GM19023 (cell line): Measurements from ENCODE around the gene ZEB2.
"Not testable (repeated sequence)": the region's sequence is repeated elsewhere in the genome, so short reads cannot be mapped to it uniquely, and the experiment has no call there.

ENCODE experiments used
- ATAC-seq: cut with Tn5 transposase; IDR thresholded peaks from one replicate; pipeline ENCODE4 v1.9.1; 2021; ENCODE audit warnings: mild to moderate bottlenecking, moderate library complexity; ENCODE audit not compliant: unreplicated experiment

ZEB2 gene

DNA sequence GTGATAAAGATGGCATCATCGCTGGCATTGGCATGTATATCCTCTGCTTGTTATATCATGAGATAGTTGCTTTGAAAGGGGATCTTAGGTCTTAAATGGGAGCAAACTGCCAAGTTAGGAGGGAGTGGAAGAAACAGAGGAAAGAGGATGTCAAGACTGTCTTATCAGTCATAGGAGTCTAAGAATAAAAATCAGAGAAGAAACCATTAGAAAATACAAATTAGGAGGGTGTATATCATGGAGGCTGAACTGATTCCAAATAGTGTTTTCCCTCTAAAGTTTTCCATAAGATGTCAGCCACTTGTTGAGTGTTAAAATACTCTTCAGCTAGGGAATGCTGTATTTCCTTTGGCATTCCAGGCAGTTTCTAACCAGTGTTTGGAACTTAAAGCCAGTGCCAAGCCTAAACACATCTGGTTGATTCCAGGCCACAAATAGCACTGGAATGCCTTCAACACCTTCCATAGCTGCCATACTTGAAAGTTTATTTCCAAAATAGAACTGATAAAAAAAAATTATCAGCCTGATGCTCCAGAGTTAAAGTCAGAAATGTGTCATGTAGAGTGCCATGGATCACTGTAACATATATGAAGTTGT lies 129.4 kb downstream of the ZEB2 start:
- no peak for ATAC-seq

GRCh38 chr2:144389930-144390311 lies 130.0 kb downstream of the ZEB2 start:
- no peak for ATAC-seq

GRCh38 chr2:144389151-144389929 lies 130.6 kb downstream of the ZEB2 start:
- no peak for ATAC-seq

GRCh38 chr2:144385381-144385780 lies 134.5 kb downstream of the ZEB2 start:
- no peak for ATAC-seq

DNA sequence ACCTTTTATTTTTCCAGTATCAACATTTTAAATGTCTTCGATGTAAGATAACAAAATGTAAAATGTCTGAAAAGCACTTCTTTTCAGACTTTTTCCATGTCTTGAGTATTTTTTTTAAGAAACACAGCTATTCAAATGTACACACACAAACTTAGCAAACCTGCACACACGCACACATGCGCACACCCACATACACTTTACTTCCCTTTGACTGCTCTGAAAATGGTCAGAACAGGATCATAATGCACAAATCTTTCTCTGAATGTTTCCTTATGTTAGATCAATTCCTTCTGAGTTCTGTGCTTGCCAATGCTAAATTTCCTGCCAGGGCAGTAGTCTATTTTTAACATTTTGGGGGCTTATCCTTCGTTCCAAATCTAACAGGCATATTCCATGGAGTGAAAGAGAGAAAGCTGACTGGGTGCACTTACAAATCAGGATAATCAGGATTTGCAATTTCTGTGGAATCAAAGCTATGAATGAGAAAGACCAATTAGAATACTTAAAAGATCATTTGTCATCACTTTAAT lies 136.3 kb downstream of the ZEB2 start:
- ATAC-seq: no peak

- peak; percentile 98 for ATAC-seq
Observed at GRCh38 chr2:144382849-144383248, 137.1 kb downstream of the ZEB2 start.

DNA sequence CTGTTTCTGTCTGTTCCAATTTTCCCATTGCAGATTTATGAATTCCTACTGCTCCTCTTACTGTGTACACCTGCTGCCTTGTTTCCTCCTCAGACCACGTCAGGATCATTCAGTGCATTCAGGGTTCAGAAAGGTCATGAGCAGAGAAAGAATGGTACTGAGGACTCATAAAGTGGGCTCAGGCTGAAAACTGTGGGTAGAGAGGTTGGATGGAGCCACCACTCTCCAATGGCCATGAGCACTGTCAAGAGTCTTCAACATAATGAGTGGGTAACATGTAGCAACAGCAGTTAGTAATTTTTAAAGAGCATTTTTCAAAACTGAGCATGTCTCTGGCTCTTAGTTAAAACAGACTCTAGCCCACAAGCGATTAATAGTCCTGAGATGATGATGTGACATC lies 138.2 kb downstream of the ZEB2 start:
- no peak for ATAC-seq

GRCh38 chr2:144379851-144380311 lies 140.0 kb downstream of the ZEB2 start:
- no peak for ATAC-seq

GRCh38 chr2:144378551-144378950 lies 141.4 kb downstream of the ZEB2 start:
- no peak for ATAC-seq

GRCh38 chr2:144377914-144378313 lies 142.0 kb downstream of the ZEB2 start:
- ATAC-seq: no peak

GRCh38 chr2:144376926-144377325 lies 143.0 kb downstream of the ZEB2 start:
- ATAC-seq: no peak

DNA sequence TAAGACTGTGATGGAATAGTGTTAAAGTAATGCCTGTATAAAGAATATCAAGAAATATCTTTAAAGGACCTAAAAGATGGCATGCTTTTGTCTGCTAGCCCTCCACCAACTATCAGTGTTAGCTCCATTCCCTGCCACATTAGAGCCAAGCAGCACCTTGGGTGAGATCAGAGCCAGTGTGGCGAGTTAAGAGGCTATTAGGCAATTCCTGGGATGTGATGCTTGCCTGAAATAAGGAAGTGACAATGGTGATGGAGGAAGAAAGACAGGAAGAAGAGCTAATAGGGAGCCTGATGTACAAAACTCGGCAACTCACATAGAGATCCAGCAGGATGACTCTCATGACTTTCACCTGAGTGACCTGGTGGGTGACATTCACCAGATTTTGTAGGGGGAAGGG lies 143.5 kb downstream of the ZEB2 start:
- no peak for ATAC-seq

GRCh38 chr2:144374163-144374661 lies 145.7 kb downstream of the ZEB2 start:
- ATAC-seq: peak; percentile 64

DNA sequence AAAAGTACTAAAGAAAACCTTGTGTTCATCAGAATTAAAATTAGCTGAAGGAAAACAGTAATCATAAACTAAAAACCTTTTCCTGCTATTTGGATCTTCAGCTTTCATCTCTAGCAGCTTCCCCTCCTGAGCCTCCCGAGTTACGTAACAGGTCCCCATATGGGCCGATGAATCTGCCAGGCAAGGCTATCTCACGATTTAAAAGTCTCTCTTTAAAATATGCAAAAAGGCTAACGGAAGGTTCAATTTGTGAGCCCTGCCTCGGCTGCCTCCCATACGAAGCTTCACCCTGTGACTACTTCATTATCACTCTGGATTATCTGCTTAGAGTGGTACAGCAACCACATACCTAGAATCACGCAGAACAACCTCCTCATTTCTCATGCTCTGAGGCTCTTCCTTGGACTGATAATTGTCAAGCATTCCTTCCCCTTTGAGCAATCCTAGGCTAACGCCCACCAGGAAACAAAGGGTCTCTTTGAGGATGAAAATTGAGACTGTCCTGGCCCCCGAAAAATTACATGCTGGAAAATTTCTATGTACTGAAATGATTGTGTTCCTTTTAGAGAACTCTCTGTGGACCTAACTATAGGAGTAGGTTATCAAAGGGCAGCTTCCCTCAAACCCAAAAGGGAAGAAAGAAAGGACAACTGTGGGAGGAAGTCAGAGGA lies 147.4 kb downstream of the ZEB2 start:
- no peak for ATAC-seq

- no peak for ATAC-seq
Observed at GRCh38 chr2:144370937-144371584, 148.9 kb downstream of the ZEB2 start.

- no peak for ATAC-seq
Observed at GRCh38 chr2:144369416-144369815, 150.5 kb downstream of the ZEB2 start.

DNA sequence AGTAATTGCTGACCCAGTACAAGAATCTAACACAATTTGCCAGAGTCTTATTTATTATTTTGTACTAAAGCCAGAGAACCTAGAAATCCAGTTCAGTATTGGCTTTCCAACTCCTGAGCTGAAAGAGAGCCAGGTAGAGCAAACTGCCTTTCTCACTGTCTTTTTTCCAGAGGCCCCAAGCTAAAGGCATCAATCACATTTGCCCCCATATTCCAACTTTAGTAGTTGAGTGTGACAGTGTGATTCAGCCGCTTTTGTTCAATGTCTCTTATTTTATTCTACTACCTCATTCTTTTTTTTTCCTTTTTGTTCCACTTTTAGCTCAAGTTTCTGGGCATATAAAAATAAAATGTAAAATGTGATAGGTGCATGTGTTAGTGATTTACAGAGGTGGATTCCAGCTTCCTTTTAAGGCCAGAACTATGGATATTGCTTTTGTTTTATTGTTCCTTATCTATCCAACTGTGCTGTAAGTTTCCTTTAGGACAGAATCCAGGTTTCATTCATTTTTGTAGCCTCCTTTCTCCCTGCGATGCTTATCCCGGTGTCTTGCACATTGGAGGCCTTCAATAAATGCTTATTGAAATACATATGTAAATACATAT lies 153.0 kb downstream of the ZEB2 start:
- ATAC-seq: no peak

- peak; percentile 95 for ATAC-seq
Observed at GRCh38 chr2:144364944-144365738, 154.8 kb downstream of the ZEB2 start.

DNA sequence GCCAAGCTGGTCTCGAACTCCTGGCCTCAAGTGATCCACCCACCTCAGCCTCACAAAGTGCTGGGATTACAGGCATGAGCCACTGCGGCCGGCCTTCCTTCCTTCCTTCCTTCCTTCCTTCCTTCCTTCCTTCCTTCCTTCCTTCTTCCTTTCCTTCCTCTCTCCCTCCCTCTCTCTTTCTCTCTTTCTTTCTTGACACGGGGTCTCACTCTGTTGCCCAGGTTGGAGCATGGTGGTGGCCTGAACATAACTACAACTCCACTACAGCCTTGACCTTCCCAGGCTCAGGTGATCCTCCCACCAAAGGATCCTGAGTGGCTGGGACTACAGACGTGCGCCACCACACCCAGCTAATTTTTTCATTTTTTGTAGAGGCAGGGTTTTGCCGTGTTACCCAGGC lies 155.7 kb downstream of the ZEB2 start:
- not testable (repeated sequence) for ATAC-seq

GRCh38 chr2:144362401-144362800 lies 157.5 kb downstream of the ZEB2 start:
- ATAC-seq: no peak
